Nephron (organoid): ENCODE measurements around the gene ACP4.

Experiments
- H3K27ac Mint-ChIP-seq, 3 experiments: 2 replicates each; pipeline ENCODE4 v1.8.0; 2020; ENCODE audit warnings: mixed read lengths in 3 of 3, mild to moderate bottlenecking in 2 of 3, moderate library complexity in 1 of 3
- H3K27me3 Mint-ChIP-seq: 2 replicates; pipeline ENCODE4 v1.8.0; 2021; ENCODE audit warnings: low read depth, mild to moderate bottlenecking, moderate library complexity, mixed read lengths
- H3K36me3 Mint-ChIP-seq: 2 replicates; pipeline ENCODE4 v1.8.0; 2020; ENCODE audit warnings: low read depth, mixed read lengths
- H3K4me1 Mint-ChIP-seq: 2 replicates; pipeline ENCODE4 v1.8.0; 2020; ENCODE audit warnings: mixed read lengths
- H3K4me3 Mint-ChIP-seq, 3 experiments: 2 replicates each; pipeline ENCODE4 v1.8.0; 2020; ENCODE audit warnings: mild to moderate bottlenecking in 3 of 3, mixed read lengths in 3 of 3, moderate library complexity in 2 of 3
- H3K9me3 Mint-ChIP-seq: 2 replicates; pipeline ENCODE4 v1.8.0; 2020; ENCODE audit warnings: mixed read lengths
- CTCF ChIP-seq, 3 experiments: fragments of 200-600 bp; sonication (generic); IDR thresholded peaks; one replicate each; pipeline ENCODE4 v1.5.0; 2021; ENCODE audit warnings: antibody characterized with exemption in 3 of 3; ENCODE audit not compliant: unreplicated experiment in 3 of 3

Gene ACP4

DNA sequence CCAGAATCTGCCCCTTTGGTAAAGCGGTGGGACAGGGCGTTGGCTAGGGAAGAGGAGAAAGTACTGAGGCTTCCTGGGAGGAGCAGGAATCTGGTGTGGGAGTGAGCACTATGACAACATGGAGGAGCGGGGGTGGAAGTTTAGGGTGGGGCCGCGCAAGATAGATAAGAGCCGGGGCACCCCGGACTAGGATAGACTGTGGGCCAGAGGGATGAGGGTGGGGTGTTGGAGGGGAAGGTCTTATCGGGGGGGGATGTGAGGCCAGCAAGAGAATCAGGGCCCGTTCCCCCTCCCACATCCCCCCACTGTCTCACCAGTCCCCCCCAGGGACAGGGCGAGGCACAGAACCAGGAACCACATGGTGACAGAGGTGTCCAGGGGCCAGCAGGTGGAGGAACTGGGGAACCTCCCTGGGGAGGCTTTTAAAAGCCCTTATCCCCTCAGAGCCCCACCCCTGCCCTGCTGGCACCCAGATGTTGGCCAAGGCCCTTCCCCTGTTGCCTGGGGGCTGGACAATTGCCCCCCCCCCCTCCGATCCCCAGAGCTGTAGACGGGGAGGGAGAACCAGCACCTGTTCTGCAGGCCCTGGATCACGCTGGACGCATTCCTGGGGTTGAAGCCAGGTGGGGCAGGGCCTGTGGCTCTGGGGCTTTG, 33.3 kb downstream of the ACP4 start, which contains the start of gene KLK1:
TSS of gene KLK1 (minus strand) at position 399 of the 654 bp plus-strand sequence. CDS start at position 360, 39 bp downstream.
- no peak within 1 kb of the TSS for H3K4me3 Mint-ChIP-seq
- TF ChIP-seq CTCF (IDR thresholded peaks at IDR 0.05; ENCODE audit: unreplicated experiment in 3 of 3) = no peak
- H3K9me3 Mint-ChIP-seq = no peaks in the 10 kb centered on the region
- no peaks in the 10 kb centered on the region for H3K36me3 Mint-ChIP-seq
- no peak within 1 kb of the TSS for H3K27ac Mint-ChIP-seq
- peaks cover 75% of the 10 kb centered on the region for H3K27me3 Mint-ChIP-seq
- peaks cover 17% of the 10 kb centered on the region for H3K4me1 Mint-ChIP-seq

GRCh38 chr19:50826492-50827240, 36.5 kb downstream of the ACP4 start:
- Mint-ChIP-seq H3K9me3 (no peaks in the 10 kb centered on the region), H3K27me3 (peaks cover 51% of the 10 kb centered on the region), H3K36me3 (no peaks in the 10 kb centered on the region), H3K27ac (no peak overlapping the region), H3K4me3 (no peak overlapping the region), H3K4me1 (peaks cover 4% of the 10 kb centered on the region)
- no peak for TF ChIP-seq CTCF (IDR thresholded peaks at IDR 0.05; ENCODE audit: unreplicated experiment in 3 of 3)

DNA sequence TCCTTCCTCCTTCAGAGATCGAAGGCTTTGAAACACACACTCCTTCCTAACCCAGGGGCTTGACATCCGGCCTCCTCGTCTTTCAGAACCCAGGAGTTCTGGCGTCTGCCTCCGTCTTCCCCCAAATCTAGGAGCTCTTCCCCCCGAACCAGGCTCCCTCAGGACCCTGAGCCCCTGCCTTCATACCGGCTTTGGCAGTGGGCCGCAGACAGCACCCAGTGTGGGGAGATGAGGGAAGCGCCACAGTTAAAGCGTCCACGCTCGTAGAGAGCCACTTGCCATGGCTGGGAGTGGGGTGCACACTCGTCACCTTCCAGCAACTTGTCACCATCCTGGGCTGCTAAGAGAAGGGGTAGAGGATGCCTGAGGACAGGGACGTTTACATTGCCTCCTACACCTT, 37.3 kb downstream of the ACP4 start:
- Mint-ChIP-seq H3K4me1 (peaks cover 4% of the 10 kb centered on the region), H3K27me3 (peaks cover 45% of the 10 kb centered on the region), H3K36me3 (no peaks in the 10 kb centered on the region), H3K27ac (no peak overlapping the region), H3K9me3 (no peaks in the 10 kb centered on the region), H3K4me3 (no peak overlapping the region)
- no peak for TF ChIP-seq CTCF (IDR thresholded peaks at IDR 0.05; ENCODE audit: unreplicated experiment in 3 of 3)

- no peaks in the 10 kb centered on the region for H3K9me3 Mint-ChIP-seq
- peak overlapping the region in 1 of 3 experiments; percentile 54 for H3K27ac Mint-ChIP-seq
- H3K36me3 Mint-ChIP-seq = no peaks in the 10 kb centered on the region
- no peak for TF ChIP-seq CTCF (IDR thresholded peaks at IDR 0.05; ENCODE audit: unreplicated experiment in 3 of 3)
- H3K4me1 Mint-ChIP-seq = no peaks in the 10 kb centered on the region
- peaks cover 35% of the 10 kb centered on the region for H3K27me3 Mint-ChIP-seq
- H3K4me3 Mint-ChIP-seq = no peak overlapping the region
Measured at GRCh38 chr19:50829801-50830200, 39.6 kb downstream of the ACP4 start.

DNA sequence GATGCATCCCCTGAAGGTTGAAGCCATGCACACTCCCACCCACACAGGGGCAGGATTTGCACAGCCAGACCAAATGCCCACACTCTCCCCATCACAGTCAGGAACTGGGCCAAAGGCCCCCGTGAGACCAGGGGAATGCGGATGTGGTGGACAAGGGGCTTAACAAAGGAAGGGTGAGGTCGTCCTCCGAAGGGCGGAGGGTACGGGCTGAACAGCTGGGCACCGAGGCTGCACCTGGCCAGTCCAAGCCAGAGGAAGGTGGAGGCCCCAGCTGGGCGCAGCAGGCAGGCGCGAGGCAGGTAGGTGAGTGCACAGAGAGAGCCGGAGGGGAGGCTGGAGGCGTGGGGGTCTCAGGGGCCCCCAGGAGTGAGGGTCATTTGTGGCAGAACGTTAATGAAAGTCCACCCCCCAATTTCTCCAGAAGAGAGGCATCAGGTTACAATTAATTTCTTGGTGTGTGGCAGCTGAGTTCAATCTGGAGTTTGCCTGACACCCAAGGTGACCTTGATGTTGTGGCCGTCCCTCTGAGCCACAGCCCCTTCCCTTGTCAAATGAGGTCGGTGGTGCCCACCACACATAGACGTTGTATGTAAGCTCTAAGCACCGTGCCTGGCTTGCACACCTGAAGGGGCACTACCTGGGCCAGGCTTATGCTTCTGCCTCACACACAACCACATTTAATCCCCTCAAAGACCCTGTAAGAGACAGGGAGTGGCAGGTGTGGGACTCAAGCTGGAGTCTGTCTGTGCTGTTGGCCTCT, 40.2 kb downstream of the ACP4 start:
- no peaks in the 10 kb centered on the region for H3K9me3 Mint-ChIP-seq
- peak overlapping the region in 1 of 3 experiments; percentile 54 for H3K27ac Mint-ChIP-seq
- no peak overlapping the region for H3K4me3 Mint-ChIP-seq
- H3K27me3 Mint-ChIP-seq = peaks cover 37% of the 10 kb centered on the region
- no peak for TF ChIP-seq CTCF (IDR thresholded peaks at IDR 0.05; ENCODE audit: unreplicated experiment in 3 of 3)
- H3K4me1 Mint-ChIP-seq = no peaks in the 10 kb centered on the region
- H3K36me3 Mint-ChIP-seq = no peaks in the 10 kb centered on the region
